C1 segment of cervical spinal cord (tissue), 14 donors: ENCODE measurements around the gene KRI1.

Experiments used
- DNase-seq, 14 donors: peaks; one replicate each; lab custom pipeline; 2025; lab: John Stamatoyannopoulos, UW

Gene KRI1

GRCh38 chr19:10518444-10519361, 47.1 kb downstream of the KRI1 start:
- DNase-seq, result peak in 7 of 14 donors; percentile 16 to 51 (median 28)

GRCh38 chr19:10517760-10518443, 47.9 kb downstream of the KRI1 start:
- peak in 9 of 14 donors; percentile 48 to 82 (median 72) for DNase-seq

GRCh38 chr19:10517361-10517759, 48.5 kb downstream of the KRI1 start, which contains the start of gene S1PR5:
S1PR5 (minus strand) TSS chr19:10517447; CDS start chr19:10515011, 2,436 bp downstream.
- peak in 13 of 14 donors; percentile 14 to 92 (median 75) for DNase-seq

GRCh38 chr19:10516671-10517286, 49.0 kb downstream of the KRI1 start:
- peak in 4 of 14 donors; percentile 31 to 74 (median 52) for DNase-seq

- DNase-seq, result peak in 2 of 14 donors; percentile 20 to 37
These were observed 49.8 kb downstream of the KRI1 start for GRCh38 chr19:10516064-10516385.

- DNase-seq, result peak in 2 of 14 donors; percentile 33 to 45
These were observed 51.3 kb downstream of the KRI1 start for GRCh38 chr19:10514211-10515145.

- no peak for DNase-seq
These were observed 52.6 kb downstream of the KRI1 start for GRCh38 chr19:10513223-10513622.

- peak in 2 of 14 donors; percentile 1 to 8 for DNase-seq
These were observed 55.5 kb downstream of the KRI1 start for GRCh38 chr19:10510301-10510802.

- no peak for DNase-seq
These were observed 57.1 kb downstream of the KRI1 start for GRCh38 chr19:10508707-10509106.

- no peak for DNase-seq
These were observed 57.8 kb downstream of the KRI1 start for GRCh38 chr19:10508036-10508435.

- DNase-seq, result peak in 9 of 14 donors; percentile 3 to 52 (median 42)
These were observed 60.1 kb downstream of the KRI1 start for GRCh38 chr19:10505583-10506229.
